ENCODE results near the gene SIRT3. TPM values are rescaled to one million over a fixed set of nuclear protein-coding genes. Genes with fewer than 3 reads are reported as not detected.

The SIRT3 gene
- 8.4 and 9.2 TPM in 2 replicates for total RNA-seq

DNA sequence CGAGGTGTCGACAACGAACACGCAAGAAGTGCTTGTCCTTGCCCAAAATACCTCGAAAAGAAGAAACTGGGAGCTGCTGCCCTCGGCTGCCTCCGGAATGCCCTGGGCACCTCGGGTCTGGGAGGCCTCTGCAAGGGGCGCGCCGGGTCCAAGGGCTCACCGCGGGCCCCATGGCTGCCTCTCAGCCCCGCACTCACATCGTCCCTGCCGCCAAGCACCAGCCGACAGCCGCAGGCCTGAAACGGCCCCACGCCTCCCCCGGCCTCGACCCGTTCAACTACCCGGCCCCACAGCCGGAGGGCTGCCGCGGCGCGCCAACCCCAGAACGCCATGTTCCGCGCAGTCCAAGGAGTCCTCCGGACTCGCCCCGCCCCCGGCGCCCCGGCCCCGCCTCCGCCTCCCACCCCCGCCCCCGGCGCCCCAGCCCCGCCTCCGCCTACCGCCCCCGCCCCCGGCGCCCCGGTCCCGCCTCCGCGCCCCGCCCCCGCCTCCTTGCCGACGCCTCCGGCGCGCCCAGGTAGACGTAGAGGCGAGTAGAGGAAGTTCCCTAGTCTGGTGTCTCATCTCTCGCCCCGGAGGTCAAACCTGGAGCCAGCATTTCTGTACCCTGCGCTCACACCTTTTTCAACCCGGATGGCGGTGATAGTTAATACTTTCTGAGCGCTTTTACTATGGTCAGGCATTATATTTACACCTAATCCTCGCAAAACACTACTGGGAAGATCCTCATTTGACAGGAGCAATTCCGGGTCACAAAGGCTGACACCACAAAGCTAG is at the start of gene SIRT3:
Gene SIRT3 (minus strand): TSS at position 346 of the 777 bp plus-strand sequence. CDS start 14 bp downstream, at position 332.

DNA sequence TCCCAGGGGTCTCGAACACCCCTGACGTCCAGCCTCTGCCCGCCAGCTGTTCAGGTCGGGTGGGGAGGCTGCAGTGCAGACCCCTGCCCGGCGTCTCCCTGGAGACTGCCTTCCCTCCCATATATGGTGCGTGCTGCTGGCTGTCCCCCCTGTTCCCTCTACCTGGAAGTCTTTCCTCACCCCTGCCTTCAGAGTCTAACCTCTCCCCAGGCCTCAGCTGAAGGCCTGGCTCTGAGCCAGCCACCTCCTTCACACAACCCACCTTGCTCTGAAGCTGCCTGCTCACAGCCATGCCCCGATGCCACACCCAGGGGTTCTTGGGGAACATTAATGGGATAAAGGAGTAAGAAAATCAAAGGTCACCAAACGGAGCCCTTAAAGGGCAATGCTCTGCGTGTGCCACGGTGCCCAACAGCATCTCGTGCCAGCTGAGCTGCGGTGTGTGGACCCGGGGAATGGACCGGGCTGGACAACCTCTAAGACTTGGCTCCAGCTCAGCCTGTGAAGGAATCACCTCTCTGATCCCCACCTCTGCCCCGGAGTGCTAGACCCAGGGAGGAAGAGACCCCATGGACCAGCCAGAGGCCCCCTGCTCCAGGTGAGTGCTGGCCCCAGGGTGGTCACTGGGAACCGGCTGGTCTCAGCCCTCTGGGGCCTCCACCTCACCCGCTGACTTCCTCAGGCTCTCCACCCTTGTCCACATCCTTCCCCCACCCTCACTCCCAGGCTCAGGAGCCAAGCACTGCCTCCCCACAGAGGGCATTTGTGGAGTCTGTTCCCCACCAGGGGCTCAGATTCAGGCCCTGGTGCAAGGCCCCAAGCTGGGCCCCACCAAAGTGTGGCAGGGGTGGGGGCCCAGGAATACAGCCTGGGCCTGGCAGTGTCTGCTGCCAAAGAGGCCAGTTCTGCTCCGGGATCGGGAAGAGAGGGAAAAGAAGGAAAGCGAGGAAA is 42.1 kb upstream of the SIRT3 start, which contains the start of gene NLRP6:
Gene NLRP6 (plus strand): TSS at position 407 of the 951 bp plus-strand sequence. CDS start 163 bp downstream, at position 570.

DNA sequence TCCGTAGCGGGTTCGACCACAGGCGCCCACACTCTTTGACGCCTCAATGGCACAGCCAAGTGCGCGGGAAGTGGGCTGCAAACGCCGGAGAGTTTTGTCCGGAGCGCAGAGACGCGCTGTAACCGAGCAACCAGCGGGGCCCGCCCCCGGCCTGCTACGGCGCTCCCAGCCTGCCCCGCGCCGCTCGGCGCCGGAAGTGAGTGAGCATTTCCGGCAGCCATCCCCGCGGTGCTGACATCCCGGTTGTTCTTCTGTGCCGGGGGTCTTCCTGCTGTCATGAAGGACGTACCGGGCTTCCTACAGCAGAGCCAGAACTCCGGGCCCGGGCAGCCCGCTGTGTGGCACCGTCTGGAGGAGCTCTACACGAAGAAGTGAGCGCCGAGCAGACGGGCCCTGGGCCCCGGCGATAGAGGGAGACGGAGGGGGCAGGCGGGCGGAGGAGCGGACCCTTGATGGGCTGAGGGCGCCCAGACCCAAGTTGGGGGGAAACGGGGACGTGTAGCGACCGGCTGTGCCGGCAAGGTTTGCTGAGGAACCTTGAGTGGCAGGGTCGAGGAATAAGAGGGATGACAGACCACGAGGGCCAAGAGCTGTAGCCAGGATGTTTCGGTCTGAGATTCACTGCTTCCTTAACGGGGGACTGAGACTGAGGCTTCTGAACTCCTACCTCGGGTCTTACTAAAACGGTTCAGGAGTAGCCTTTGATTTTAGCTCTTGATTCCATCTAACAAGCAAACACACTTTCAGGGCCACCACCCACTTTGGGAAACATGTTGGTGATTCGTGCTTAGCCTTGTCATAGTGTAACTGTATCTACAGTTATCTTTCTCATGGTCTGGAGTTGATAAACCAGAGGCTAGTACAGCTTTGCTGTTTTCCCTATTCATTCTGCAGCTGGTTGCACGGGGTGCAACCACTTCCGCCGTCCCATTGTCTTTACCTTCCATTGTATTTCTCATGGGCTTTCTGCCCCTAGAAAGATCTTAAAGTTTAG is 929 bp upstream of the SIRT3 start, which contains the start of gene PSMD13:
Gene PSMD13 (plus strand): TSS at position 203 of the 994 bp plus-strand sequence. CDS start 74 bp downstream, at position 277.

DNA sequence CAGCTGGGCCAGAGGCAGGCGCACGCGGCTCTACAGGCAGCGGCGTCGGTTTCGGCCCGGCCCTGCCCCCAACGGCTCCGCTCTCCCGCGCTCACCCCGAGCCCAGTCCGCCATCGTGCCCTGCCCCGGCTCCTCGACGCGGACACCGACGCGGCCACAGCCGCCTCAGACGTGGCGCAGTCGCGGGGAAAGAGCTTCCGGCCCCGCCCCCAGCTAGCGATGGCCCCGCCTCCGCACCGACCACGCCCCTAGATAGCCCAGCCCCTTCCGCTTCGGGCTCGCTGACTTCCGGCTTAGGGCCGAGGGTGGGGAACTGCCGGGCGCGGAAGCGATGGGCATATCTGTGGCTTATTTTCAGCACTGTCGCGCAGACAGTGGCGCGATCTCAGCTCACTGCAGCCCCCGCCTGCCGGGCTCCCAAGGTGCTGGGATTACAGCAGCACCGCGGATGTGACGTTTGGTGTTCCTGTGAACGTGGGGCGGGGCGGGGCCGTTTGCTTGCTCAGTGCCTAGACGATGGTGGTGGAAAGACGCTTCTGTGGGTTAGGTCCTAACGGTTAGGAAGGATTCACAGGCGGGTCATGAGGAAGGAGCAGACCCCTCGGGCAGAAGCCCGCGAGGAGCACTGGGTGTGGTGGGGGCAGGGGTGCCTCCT is 28.8 kb downstream of the SIRT3 start, which contains the start of the genes BET1L and RIC8A:
Gene BET1L (minus strand): TSS at position 192 of the 655 bp plus-strand sequence. CDS start 78 bp downstream, at position 114.
Gene RIC8A (plus strand): TSS at position 501 of the 655 bp plus-strand sequence. CDS start 1,147 bp downstream, outside the sequence.

DNA sequence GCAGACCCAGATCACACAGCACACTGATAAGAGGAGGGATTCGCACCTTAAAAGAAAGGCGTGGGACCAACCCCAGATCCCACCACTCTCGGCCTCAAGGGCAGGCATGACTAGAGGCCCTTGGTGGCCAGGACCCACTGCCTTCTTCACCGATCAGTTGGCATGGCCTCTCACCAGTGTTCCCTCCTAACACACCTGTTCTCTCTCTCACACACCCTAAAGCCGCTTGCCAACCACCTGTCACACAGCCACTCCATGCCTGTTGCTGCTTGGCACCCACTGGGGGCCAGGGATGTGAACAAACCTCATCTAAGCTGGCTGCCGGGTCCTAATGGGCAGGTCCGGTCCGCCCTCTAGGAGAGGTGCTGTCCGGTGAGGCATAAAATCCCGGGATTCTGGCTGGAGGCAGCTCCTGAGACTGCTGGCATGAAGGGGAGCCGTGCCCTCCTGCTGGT is 43.4 kb downstream of the SIRT3 start, which contains the start of gene SCGB1C1:
Gene SCGB1C1 (plus strand): TSS at position 405 of the 455 bp plus-strand sequence. CDS start 22 bp downstream, at position 427.

Other genes starting within 250 kb of the SIRT3 start
- not detected in 2 replicates for gene SCGB1C1, start 43.3 kb downstream of the SIRT3 start, total RNA-seq
- 15.0 and 25.0 TPM in 2 replicates for gene BET1L, start 28.9 kb downstream of the SIRT3 start, total RNA-seq
- gene RIC8A, start 28.6 kb downstream of the SIRT3 start, total RNA-seq, result 126 and 142 TPM in 2 replicates
- 83.6 and 141 TPM in 2 replicates for gene PSMD13, start 634 bp upstream of the SIRT3 start, total RNA-seq
- not detected in 2 replicates for gene NLRP6, start 42.1 kb upstream of the SIRT3 start, total RNA-seq
- 1.7 and 5.5 TPM in 2 replicates for gene PGGHG, start 52.8 kb upstream of the SIRT3 start, total RNA-seq
- gene IFITM5, start 63.2 kb upstream of the SIRT3 start, total RNA-seq, result not detected in 2 replicates
- 2.8 and 7.2 TPM in 2 replicates for gene IFITM2, start 71.5 kb upstream of the SIRT3 start, total RNA-seq
- gene IFITM1, start 77.7 kb upstream of the SIRT3 start, total RNA-seq, result 5.9 and 7.9 TPM in 2 replicates
- 15.0 and 35.7 TPM in 2 replicates for gene IFITM3, start 84.5 kb upstream of the SIRT3 start, total RNA-seq
- 4.8 and 17.3 TPM in 2 replicates for gene B4GALNT4, start 133.2 kb upstream of the SIRT3 start, total RNA-seq
- gene PKP3, start 157.9 kb upstream of the SIRT3 start, total RNA-seq, result 208 and 214 TPM in 2 replicates
- gene SIGIRR, start 178.7 kb upstream of the SIRT3 start, total RNA-seq, result 7.4 and 22.2 TPM in 2 replicates
- 4.4 and 15.9 TPM in 2 replicates for gene ANO9, start 205.7 kb upstream of the SIRT3 start, total RNA-seq
- gene PTDSS2, start 213.9 kb upstream of the SIRT3 start, total RNA-seq, result 24.3 and 31.7 TPM in 2 replicates

Measured in nasal cavity respiratory epithelium epithelial cell of viscerocranial mucosa (primary cell).